OCI-M2 (cell line): ENCODE data around the gene EIF6.
A peak's percentile ranks its signal among the peaks of the same experiment; 100 is the strongest.

Experiments used
- DNase-seq: peaks from one replicate; lab custom pipeline; 2025; ENCODE audit not compliant: unreplicated experiment; lab: John Stamatoyannopoulos, UW

EIF6 gene

GRCh38 chr20:35314816-35315631 lies 30.5 kb upstream of the EIF6 start:
- DNase-seq, result no peak

GRCh38 chr20:35312318-35312717 lies 27.7 kb upstream of the EIF6 start:
- no peak for DNase-seq

- DNase-seq, result no peak
These were observed 27.2 kb upstream of the EIF6 start for GRCh38 chr20:35311822-35312221.

GRCh38 chr20:35311409-35311808 lies 26.8 kb upstream of the EIF6 start:
- no peak for DNase-seq

- DNase-seq, result no peak
These were observed 23.4 kb upstream of the EIF6 start for GRCh38 chr20:35307666-35308653.

GRCh38 chr20:35306931-35307517 lies 22.5 kb upstream of the EIF6 start:
- DNase-seq, result no peak

GRCh38 chr20:35305682-35306556 lies 21.3 kb upstream of the EIF6 start:
- DNase-seq, result no peak

- no peak for DNase-seq
These were observed 20.4 kb upstream of the EIF6 start for GRCh38 chr20:35304956-35305355.

- peak; percentile 61 for DNase-seq
These were observed 19.3 kb upstream of the EIF6 start for GRCh38 chr20:35303735-35304491.

GRCh38 chr20:35303382-35303734 lies 18.8 kb upstream of the EIF6 start:
- DNase-seq, result no peak

- DNase-seq, result no peak
These were observed 18.1 kb upstream of the EIF6 start for GRCh38 chr20:35302421-35303335.

- no peak for DNase-seq
These were observed 16.9 kb upstream of the EIF6 start for GRCh38 chr20:35301426-35301825.

GRCh38 chr20:35300469-35301262 lies 16.1 kb upstream of the EIF6 start:
- no peak for DNase-seq

GRCh38 chr20:35299780-35300179 lies 15.2 kb upstream of the EIF6 start:
- DNase-seq, result no peak

GRCh38 chr20:35298264-35298663 lies 13.7 kb upstream of the EIF6 start:
- no peak for DNase-seq

- no peak for DNase-seq
These were observed 13.2 kb upstream of the EIF6 start for GRCh38 chr20:35297740-35298139.

- DNase-seq, result no peak
These were observed 12.6 kb upstream of the EIF6 start for GRCh38 chr20:35297155-35297554.

GRCh38 chr20:35296101-35296554 lies 11.6 kb upstream of the EIF6 start:
- DNase-seq, result no peak
